ENCODE data around the gene HES5.

GRCh38 chr1:2561446-2561845 is 31.4 kb upstream of the HES5 start:
- TF ChIP-seq CTCF (conservative IDR thresholded peaks at IDR 0.05; ENCODE audit: low read depth, low read length) (no peak), EZH2 (IDR thresholded peaks at IDR 0.05; ENCODE audit: low read length, unreplicated experiment) (no peak), EZH2phosphoT487 (IDR thresholded peaks at IDR 0.05; ENCODE audit: borderline replicate concordance, low read length) (no peak)
